Measurements from ENCODE around the gene TRIM8.

TRIM8 gene

DNA sequence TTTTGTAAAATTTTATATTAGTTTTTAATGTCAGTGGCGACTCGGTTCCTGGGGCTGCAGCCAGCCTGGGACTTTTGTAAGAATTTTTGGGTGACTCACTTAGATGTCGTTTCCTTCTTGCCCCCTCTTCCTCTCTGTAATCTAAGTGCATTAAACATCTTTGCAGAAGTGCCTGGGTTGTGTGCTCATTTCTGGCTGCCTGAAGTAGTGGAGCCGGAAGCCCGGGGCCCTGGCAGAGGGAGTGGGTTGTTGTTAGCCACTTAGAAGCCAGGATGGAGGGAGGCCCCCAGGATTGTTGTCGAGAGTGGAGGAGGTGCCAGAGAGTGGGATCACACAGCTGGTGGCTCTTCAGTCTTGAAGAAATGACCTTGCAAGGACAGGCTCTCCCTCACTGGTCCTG, 11.0 kb upstream of the TRIM8 start:
- no peak for DNase-seq (ENCODE audit: low spot score)

DNA sequence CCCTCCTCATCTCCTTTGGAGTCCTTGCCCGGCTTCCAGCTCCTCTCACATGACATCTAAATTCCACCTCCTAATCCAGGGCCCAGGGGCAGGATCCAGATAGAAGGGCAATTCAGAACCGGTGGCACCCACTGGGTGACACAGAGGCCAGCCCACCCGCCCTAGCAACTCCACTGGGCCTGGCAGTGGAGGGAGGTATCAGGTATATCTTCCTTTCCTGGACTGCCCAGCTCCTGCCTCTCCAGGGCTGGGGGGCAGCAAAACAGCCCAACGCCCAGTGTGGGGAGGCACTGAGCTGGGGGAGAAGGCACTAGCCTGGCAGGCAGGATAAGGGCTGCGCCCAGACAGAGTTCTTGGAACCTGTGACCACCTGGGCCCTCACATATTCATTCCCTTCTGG, 10.4 kb upstream of the TRIM8 start:
- no peak for DNase-seq (ENCODE audit: low spot score)

- no peak for DNase-seq (ENCODE audit: low spot score)
These were observed 9.6 kb upstream of the TRIM8 start for GRCh38 chr10:102634686-102635085.

DNA sequence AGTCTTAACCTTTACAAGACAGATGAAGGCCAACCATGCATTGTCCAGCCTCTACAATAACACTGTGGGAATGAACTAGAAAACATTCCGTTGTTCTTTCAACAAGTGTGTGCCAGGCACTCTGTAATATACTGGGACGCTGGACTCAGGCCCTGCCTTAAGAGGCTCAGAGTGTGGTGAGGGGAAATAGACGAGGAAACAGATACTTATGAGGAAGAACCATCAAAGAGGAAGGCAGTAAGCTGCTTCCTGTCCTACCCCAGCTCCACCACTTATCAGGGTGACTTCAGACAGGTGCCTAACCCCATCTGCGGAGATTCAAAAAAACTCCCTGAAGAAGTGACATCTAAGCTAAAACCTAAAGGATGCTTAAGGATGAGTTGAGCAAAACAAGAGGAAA, 8.9 kb upstream of the TRIM8 start:
- DNase-seq (ENCODE audit: low spot score), result no peak

GRCh38 chr10:102639537-102639936, 4.7 kb upstream of the TRIM8 start:
- DNase-seq (ENCODE audit: low spot score), result no peak

- DNase-seq (ENCODE audit: low spot score), result no peak
These were observed 2.9 kb upstream of the TRIM8 start for GRCh38 chr10:102641402-102641801.

- DNase-seq (ENCODE audit: low spot score), result peak; percentile 94
These were observed 2.2 kb upstream of the TRIM8 start for GRCh38 chr10:102641880-102642735.

GRCh38 chr10:102642736-102643335, 1.4 kb upstream of the TRIM8 start:
- peak; percentile 65 for DNase-seq (ENCODE audit: low spot score)

- peak; percentile 70 for DNase-seq (ENCODE audit: low spot score)
These were observed 778 bp upstream of the TRIM8 start for GRCh38 chr10:102643336-102644065.

- no peak for DNase-seq (ENCODE audit: low spot score)
These were observed 538 bp downstream of the TRIM8 start for GRCh38 chr10:102644646-102645387.

- DNase-seq (ENCODE audit: low spot score), result peak; percentile 64
These were observed 1.1 kb downstream of the TRIM8 start for GRCh38 chr10:102645388-102645740.

DNA sequence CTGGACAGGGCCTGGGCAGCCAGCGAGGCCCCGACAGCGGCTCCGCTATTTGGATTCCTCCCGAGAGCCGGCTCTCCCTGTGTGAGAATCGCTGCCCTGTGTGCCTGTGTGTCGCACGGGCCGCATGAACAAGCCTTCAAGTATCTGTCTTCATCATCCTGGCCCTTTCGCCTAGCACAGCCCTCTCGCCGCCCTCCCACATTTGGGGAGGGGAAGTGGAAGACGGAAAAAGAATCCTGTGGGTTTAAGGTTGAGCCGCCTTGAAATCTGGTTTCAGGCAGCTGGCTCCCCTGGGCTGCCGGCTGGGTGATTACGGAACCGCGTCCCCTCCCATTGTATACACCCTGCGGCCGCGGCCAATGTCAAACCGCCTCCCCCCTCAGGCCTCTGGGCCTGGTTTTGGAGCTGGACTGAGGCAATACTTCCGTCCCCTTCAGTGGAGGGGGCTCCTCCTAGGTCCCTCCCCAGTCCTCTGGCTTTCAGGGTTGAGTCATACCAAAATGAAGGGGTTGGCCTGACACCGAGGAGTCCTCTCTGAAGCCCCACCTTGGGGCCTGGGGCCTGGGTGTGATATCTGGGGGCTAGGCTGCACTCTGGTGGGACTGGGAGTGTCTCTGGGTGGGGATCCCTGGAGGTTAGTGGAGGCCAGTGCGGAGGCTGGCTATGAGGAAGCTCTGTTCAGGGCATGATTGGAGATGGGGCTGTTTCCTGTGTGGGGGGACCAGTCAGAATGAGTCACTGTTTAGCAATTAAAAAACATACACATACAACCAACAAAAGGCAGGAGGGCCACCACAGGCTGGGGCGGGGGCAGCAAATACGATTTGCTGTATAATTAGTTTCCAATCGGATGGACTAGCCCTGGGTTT, 1.7 kb downstream of the TRIM8 start:
- DNase-seq (ENCODE audit: low spot score), result peak; percentile 85

GRCh38 chr10:102646610-102647442, 2.5 kb downstream of the TRIM8 start:
- DNase-seq (ENCODE audit: low spot score), result no peak

DNA sequence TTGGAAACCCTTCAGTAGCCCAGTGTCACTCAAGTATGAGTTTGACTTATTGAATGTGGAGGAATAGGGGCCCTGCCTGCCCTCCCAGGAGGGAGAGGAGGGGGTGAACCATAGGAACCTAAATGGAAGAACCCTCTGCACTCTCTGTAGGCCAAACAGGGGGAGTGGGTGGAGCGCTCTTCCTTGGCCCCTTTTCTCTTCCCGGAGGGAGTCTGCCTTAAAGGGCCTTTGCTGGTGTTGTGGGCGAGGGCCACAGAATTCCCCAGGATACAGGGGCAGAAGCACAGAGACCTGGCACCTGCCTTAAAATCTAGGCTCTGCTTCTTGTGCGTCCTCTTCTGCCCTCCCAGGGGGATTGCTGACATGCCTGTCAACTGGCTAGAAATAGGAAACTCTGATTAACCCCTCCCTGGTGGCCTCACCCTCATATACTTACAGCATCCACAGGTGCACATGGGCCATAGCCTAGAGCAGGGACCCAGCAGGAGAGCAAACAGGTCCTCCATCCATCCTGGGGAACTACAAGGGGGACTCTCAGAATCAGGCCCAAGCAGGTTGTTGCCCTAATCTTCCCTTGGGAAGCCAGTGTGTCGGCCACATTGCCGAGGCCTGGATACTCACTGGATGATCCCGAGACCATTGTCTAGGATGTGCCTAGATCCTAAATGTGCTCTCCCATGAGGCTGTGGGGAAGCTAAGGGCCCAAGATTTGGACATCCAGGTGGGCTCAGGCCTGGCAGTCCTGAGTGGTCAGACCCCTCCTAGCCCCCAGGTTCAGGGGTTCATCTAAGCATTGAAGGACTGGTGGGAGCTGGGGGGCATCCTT, 3.4 kb downstream of the TRIM8 start:
- DNase-seq (ENCODE audit: low spot score), result no peak

DNA sequence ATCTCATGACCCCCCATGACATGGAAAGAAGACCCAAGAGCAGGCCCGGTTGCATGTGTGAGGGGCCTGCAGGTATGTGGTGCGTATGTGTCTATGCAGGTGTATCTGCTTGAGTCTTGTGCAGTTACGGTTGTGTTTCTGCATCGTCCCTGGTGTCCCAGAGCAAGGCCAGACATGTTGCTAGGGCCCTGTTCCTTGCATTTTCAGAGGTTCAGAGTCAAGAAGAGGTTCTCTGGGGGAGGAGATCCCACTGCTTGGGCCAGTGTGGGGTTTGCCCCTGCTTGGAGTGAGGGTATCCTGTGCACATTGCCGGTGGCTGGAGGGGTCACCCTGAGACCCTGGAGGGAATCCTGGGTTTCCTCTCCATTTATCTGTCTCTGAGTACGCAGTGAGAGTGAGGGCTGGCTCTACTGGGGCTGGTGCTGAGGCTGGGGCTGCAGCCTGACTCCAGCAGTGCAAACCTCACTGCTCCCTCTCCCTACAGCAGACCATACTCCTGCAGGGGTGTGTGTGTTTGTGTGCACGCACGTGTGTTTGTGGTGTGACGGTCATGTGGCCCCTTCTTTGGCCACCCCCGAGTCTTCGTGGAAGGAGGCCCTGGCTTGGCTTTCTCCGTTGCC, 4.1 kb downstream of the TRIM8 start:
- DNase-seq (ENCODE audit: low spot score), result no peak

GRCh38 chr10:102648889-102649796, 4.9 kb downstream of the TRIM8 start:
- DNase-seq (ENCODE audit: low spot score), result no peak

GRCh38 chr10:102649797-102650654, 5.7 kb downstream of the TRIM8 start:
- DNase-seq (ENCODE audit: low spot score), result no peak
